ENCODE results near the gene DUOXA2.
A peak's percentile ranks its signal among the peaks of the same experiment; 100 is the strongest.

The DUOXA2 gene

DNA sequence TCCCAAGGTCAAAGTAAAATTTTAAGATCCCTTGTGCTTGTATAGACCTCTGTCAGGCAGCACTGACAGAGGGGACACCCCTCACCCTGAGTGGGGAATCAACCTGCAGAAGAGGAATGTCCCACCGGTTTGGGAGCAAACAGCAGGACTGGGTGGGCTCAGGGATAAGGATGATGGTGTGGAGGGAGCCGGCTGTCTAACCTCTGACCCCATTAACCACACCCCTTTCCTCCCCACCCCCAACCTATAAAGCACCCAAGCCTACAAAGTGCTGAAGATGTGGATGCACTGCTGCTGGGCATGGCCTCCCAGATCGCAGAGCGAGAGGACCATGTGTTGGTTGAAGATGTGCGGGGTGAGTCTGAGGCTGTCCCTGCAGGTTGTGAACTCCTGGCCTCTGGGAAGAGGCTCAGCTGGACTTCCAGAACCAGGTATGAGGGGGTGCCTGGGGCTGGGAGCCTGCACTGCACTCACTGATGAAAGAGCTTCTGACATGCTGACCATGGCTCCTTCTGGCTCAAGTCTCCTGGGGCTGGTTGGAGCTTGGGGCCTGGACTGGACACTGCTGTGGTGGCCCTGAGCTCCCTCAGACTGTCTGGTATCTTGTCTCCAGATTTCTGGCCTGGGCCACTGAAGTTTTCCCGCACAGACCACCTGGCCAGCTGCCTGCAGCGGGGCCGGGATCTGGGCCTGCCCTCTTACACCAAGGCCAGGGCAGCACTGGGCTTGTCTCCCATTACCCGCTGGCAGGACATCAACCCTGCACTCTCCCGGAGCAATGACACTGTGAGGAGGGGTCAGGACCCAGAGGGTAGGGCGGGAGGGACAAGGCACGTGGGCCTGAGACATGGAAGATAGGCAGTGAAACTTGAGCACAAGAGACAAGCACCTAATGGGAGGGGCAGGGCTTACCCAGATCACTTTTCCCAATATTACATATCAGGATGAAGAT lies 25.0 kb downstream of the DUOXA2 start:
- no peak for DNase-seq

DNA sequence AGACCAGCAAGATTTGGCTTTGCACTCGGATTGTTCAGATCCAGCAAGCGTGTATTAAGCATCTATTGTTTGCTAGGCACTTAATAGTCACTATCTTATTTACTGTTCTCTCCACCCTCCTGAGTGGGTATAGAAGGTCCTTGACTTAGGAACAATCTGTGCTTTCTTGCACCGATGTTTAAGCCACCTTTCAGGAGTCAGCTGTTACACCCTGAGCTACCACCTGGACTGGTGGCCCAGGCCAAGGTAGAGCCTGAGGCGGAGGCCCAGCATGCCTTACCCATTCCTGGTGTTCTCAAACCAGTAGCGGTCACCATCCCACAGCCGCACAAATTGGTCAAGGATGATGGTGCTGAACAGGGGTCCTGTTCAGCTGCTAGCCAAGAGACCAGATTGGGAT lies 25.6 kb downstream of the DUOXA2 start:
- no peak for DNase-seq

DNA sequence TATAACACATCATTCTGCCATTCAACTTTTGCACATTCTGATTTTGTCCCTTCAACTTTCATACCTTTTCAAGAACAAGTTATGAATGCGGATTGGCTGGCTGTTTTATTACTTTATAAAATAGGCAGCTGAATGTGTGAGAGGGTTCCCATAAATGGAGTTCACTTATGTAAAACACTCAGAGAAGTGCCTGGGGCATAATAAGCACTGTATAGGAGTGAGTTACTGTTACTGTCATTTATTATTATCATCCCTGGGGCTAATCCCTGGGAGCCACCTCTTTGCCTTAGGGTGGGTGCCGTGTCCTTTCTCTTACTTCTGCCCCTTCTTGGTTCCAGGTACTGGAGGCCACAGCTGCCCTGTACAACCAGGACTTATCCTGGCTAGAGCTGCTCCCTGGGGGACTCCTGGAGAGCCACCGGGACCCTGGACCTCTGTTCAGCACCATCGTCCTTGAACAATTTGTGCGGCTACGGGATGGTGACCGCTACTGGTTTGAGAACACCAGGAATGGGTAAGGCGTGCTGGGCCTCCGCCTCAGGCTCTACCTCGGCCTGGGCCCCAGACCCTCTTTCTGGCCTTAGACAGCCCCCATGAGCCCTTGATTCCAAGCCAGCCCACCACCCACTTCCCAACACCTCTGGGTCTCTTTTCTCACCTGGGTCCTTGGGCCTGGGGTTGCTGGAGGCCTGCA lies 26.6 kb downstream of the DUOXA2 start:
- DNase-seq = no peak

DNA sequence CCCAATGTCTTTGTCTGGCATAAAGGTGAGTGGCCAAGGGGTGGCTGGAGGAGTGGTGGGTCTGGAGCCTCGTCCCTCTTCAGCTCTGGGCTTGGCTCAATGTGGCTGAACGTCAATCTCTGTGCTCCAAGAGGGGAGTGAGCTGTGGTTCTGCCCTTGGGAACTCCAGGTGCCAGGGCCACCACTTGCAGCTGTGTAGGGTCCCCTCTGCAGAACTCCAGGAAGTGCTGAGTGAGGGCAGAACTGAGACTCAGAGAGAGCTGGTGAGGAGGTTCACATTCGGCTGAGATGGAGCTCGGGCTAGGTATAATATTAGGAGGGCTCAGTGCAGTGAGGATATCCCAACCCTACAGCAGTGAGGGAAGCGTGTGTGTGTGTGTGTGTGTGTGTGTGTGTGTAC lies 27.3 kb downstream of the DUOXA2 start:
- no peak for DNase-seq

DNA sequence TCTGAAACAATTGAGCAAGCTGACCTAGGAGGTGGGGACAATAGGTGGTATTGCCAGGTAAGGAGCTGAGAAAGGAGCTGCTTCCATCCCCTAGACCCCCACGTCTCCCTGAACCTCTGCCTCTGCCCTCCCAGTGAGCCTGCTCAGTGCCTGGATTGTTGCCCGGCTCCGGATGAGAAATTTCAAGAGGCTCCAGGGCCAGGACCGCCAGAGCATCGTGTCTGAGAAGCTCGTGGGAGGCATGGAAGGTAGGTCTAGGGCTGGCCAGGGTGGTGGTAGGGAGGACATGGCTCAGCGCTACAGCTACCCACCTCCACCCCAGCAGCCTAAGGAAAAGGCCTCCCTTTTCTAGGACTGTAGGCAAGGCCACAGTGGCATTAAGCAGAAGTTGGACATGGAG lies 28.9 kb downstream of the DUOXA2 start:
- no peak for DNase-seq

DNA sequence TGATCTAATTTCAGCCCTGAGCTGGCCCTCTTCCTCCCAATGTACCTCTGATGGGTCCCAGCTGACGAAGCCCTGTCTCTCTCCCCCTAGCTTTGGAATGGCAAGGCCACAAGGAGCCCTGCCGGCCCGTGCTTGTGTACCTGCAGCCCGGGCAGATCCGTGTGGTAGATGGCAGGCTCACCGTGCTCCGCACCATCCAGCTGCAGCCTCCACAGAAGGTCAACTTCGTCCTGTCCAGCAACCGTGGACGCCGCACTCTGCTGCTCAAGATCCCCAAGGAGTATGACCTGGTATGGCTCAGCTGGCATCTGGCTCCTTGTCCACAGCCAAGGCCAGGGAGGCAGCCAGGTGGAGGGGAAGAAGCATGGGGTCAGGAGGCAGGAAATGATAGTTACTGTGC lies 29.8 kb downstream of the DUOXA2 start:
- no peak for DNase-seq

DNA sequence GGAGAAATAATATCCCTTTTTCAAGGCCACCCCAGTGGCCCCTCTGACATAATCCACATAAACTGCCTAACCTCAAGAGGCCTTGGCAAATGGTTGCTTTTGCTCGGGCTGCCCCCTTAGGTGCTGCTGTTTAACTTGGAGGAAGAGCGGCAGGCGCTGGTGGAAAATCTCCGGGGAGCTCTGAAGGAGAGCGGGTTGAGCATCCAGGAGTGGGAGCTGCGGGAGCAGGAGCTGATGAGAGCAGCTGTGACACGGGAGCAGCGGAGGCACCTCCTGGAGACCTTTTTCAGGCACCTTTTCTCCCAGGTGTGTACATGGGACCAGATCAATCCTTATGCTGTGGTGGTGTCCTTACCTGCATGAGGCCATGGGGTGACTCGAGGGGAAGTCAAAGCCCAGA lies 30.6 kb downstream of the DUOXA2 start:
- no peak for DNase-seq

DNA sequence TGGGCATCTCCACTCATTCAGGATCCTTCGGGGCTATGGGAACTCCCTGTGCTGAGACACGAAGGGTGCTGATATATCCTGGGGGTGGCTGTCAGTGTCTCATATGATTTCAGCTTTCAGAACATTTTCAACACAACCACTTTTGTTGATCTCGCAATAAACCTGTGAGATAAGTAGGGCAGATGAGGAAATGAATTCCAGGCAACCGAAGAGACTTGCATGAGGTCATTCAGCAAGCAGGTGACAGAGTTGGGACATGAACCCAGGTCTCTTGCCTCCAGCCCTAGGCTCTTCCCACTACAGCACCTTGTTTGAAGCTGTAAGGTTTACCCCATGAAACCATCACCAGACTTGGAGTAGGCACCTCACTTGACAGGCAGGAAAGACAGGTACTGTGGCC lies 32.3 kb downstream of the DUOXA2 start:
- DNase-seq = no peak

DNA sequence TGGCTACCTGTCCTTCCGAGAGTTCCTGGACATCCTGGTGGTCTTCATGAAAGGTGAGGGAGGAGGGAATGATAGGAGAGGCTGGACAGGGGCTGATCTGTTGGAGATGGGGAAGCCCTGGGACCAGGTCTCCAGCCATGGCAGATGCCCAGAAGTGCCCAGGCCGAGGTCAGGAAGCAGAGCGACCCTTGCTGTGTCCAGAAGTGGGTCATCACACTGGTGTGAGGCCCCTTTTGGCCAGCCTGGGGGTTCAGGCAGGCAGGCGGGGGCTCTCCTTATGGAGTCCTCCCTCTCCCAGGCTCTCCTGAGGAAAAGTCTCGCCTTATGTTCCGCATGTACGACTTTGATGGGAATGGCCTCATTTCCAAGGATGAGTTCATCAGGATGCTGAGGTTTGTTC lies 33.5 kb downstream of the DUOXA2 start:
- DNase-seq = no peak

DNA sequence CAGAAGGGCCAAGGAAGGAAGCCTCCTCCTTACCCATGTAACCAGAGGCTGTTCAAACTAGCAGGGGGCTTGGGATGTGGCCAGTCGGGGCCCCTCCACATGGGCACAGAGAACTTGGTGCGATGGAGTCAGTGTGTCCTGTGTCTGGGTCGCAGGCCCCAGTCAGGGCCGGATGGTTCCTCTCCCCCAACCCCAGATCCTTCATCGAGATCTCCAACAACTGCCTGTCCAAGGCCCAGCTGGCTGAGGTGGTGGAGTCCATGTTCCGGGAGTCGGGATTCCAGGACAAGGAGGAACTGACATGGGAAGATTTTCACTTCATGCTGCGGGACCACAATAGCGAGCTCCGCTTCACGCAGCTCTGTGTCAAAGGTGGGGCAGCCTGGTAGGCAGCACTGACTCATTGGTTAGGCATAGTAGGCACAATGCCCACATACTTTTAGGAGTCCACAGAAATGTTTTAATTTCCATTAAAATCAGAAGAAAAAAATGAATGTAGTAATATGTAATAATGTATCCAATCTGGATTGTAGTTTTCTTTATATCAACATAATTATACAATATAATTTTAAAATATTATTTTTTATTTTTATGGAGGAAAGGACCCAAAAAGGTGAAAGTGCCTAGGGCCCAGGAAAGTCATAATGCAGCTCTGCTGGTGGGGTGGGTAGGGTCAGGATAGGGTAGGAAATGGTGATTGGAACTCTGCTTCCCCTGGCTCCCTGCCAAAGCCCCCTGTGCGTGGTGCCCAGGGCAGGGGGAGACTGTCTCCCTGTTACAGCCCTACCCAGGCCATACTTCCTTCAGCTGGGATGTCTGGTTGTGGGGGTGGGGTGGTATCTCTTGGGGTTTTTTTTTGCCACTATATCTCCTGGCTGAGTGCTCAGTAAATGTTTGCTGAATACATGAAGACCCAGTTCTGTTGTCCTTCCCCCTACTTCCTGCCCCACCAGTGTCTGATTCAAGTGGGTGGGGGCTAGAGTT lies 34.2 kb downstream of the DUOXA2 start:
- no peak for DNase-seq

DNA sequence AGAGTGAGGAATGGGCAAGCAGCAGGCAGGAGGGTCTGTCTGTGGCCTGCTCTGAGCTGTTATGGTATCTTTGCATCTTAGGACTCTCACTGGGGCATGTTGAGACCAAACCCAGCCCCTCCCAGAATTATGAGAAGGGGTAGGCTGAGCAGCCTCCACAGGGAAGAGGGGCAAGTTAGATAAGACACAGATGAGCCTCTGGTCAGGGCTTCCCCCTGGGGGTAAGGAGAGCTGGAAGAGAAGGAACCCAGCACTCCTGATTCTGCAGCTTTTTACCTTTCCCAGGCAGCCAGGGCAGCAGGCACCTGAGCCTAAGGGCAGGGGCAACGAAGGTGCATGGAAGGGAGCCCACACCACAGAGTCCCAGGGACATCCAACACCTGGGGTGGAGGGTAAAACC lies 34.9 kb downstream of the DUOXA2 start:
- no peak for DNase-seq

DNA sequence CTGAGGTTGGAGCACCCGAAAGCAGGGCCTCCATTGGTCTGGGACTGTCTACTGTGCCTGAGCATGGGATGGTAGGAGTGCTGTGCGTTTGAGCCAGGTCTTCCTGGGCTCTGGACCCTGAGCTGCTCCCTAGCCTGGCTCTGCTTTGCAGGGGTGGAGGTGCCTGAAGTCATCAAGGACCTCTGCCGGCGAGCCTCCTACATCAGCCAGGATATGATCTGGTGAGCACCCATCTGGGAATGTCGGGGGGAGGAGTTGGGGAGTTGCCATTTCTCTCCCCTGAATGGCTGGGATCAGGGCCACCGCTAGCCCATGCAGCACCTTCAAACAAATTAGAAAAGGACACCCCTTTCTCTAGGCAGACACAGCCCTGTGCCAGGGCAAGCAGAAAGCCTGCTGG lies 36.4 kb downstream of the DUOXA2 start:
- no peak for DNase-seq

DNA sequence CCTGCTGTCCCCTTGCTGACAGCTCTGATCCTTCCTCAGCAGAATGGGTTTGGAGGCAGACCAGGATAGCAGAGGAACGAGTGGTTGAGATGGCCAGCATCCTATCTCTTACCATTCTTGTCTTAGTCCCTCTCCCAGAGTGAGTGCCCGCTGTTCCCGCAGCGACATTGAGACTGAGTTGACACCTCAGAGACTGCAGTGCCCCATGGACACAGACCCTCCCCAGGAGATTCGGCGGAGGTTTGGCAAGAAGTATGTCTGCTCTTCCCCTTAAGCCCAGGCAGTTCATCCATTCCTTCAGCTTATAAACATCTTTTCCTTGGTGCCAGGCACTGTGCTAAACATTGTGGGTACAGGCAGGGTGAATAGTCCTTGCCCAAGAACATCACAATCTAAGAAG lies 36.9 kb downstream of the DUOXA2 start:
- no peak for DNase-seq

DNA sequence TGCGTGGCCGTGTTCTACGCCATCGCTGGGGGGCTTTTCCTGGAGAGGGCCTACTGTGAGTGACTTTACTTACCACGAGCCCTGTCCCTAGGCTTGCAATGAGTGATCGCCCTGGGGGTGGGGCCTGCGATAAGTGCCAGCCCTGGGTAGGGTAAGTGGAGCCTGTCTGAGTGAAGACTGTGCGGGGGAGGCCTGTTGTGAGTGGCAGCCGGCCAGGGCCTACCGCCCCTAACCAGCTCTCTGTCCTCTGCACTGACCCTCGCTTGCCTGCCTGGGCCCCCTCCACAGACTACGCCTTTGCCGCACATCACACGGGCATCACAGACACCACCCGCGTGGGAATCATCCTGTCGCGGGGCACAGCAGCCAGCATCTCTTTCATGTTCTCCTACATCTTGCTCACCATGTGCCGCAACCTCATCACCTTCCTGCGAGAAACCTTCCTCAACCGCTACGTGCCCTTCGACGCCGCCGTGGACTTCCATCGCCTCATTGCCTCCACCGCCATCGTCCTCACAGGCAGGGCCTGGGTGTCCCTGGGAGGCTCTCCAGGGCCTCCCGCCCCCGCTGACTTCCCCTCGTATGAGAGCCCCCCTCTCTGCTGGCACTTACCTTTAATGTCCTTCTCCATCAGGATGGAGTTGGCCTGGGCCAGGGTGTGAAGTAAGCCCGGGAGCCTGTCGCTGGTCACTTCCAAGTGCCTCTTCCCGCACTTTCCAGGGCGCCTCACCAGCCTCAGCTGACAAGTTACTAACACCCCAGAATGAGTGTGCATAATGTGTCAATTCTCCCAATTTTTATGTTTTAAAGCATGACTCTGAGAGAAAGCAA lies 38.1 kb downstream of the DUOXA2 start:
- DNase-seq = no peak

DNA sequence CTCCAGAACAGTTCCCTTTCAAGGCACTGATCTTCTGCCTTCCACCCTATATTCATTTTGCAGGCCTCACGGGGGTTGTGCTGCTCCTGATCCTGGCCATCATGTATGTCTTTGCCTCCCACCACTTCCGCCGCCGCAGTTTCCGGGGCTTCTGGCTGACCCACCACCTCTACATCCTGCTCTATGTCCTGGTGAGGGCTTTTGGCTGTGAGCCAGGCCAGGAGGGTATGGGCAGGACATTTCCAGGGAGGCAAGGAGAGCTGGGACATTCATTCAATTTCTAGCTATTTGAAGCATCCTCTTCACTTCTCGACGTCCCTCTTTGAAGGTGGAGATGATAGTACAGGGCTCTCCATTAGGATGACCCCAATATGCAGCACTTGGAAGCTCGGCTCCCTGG lies 41.6 kb downstream of the DUOXA2 start:
- no peak for DNase-seq

DNA sequence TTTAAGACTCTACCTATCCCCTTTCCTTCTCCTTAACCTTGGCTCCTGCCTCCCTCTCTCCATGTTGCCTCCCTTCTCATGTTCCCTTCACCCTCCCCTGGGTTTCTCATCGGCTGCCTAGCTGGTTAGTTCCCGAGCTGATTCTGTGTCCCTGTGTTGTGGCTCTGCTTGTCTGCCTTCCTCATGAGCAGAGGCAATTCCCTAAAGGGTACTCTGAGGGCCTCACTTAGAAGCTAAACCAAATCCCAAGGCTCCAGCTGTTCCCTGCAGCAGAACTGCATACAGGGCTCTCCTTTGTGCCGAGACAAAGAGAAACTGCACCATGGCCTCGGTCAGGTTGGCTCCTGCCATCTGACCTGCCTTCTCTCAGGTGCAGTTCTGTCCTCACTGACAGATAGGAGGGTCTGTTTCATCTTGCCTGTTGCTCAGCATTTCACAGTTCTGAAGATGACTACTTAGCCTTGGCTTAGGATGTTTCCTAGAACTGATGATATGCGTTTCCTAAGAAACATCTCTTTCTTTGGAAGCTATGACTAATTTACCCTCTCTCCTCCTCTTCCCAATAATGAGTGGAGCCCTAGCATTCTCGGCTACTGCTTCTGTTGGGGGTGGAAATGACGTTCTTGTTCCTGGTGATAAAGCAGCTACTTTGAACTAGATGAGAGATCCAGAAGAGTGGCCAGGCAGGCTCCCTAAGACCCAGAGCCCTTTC lies 42.8 kb downstream of the DUOXA2 start:
- DNase-seq = no peak

DNA sequence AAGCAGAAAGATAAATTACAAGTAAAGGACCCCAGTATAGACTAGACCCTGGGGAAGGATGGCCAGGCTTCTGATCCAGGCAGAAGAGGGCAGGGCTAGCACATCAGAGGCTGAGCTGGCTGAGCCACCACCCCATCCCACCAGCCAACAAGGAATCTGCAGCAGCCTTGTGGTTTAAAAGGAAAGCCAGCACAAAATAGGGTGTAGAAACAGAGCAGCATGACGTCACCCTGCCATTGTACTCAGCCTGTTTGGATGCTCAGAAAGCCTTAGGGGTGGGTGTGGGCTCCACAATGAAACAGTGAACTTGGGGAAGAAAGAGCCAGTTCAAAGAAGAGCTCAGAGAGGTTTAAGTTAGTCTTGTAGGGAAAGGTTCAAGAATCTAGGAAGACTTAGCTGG lies 43.8 kb downstream of the DUOXA2 start:
- peak in 1 of 5 experiments; percentile 52 for DNase-seq

DNA sequence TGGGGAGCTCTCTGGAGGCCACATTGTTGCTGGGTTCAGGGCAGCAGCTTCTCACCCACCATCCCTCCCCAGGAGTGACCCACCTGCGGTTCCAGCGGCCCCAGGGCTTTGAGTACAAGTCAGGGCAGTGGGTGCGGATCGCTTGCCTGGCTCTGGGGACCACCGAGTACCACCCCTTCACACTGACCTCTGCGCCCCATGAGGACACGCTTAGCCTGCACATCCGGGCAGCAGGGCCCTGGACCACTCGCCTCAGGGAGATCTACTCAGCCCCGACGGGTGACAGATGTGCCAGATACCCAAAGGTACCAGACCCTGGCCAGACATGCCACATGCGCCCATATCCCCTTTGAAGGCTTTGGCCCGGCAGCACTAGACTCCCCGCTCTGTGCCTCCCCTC lies 47.5 kb downstream of the DUOXA2 start:
- no peak for DNase-seq

DNA sequence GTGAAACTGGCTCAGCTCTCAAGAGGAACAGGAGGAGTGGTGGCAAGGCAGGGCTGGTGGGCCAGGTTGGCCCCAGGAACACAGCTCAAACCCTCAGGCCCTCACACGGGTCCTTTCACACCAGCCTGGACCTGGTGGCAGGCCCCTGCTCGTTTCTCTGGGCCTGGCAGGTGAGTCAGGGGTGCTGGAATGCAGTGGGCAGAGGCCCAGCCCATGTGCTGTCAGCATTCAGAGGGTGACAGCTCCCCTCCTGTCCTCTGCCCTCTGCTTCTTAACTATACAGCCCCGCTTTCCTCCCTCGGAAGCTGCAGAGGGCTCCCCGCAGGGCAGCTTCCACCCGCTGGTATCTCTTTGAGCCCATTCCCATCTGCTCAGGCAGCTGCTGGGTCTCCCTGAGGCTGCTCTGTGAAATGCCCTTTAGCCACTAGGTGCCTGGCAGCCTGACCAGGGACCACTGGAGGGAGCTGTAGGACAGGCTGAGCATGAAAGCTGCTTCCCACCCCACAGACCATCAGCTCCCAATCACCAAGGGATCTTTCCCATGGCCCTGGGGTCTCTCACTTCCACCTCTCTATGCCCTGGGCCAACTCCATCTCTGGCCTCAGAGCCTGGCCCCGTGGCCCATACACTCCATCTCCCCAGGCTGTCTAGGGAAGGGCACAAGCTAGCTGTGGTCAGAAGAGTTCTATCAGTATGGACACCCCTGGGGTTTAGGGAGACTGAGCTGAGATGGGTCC lies 48.8 kb downstream of the DUOXA2 start:
- DNase-seq = peak in 4 of 5 experiments; percentile 24 to 63 (median 34)

DNA sequence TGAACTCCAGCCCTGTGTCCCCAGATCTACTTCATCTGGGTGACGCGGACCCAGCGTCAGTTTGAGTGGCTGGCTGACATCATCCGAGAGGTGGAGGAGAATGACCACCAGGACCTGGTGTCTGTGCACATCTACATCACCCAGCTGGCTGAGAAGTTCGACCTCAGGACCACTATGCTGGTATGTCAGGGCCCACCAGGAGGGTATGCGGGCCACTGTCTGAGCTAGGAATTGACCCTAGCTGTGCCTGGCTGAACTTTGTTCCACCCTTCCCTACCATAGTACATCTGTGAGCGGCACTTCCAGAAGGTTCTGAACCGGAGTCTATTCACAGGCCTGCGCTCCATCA lies 49.4 kb downstream of the DUOXA2 start:
- DNase-seq = no peak

DNA sequence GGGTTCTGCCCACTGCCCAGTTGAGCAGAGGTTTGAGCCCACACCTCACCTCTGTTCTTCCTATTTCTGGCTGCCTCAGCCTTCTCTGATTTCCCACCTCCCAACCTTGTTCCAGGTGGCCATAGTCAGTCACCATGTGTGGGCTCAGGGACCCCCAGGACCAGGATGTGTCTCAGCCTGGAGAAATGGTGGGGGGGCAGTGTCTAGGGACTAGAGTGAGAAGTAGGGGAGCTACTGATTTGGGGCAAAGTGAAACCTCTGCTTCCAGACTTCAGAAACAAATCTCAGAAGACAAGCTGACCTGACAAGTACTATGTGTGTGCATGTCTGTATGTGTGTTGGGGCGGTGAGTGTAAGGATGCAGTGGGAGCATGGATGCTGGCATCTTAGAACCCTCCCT lies 50.8 kb downstream of the DUOXA2 start:
- DNase-seq = no peak

Measured in T-helper 2 cell (primary cell).